SK-N-SH (cell line): Measurements from ENCODE around the gene SENP8. TPM values are rescaled to one million over a fixed set of nuclear protein-coding genes. Genes with fewer than 3 reads are reported as not detected.

Source experiments
- CTCF ChIA-PET: fragments of 300-600, 350-600 bp; formaldehyde crosslinking; extraction: SDS; loops from one replicate; lab custom pipeline; 2021; lab: Yijun Ruan, JAX
- POLR2A ChIA-PET: fragments of 350-600 bp; sonication (Branson Sonifier 250); formaldehyde crosslinking; extraction: SDS; loops from one replicate; lab custom pipeline; 2020; ENCODE audit warnings: antibody characterized with exemption, inconsistent platforms; lab: Yijun Ruan, JAX
- DNase-seq: peaks from one replicate; pipeline ENCODE4 v3.0.0; 2012
- H2AFZ ChIP-seq: fragments of 200-600 bp; sonication (generic); 2 replicates; pipeline ENCODE4 v1.8.1; 2016; ENCODE audit warnings: antibody characterized with exemption, mild to moderate bottlenecking, low read depth
- H3F3A ChIP-seq: fragments of 200-600 bp; sonication (generic); replicated peaks from 2 replicates; pipeline ENCODE3; 2016; ENCODE audit warnings: antibody characterized with exemption, mild to moderate bottlenecking; ENCODE audit not compliant: insufficient read depth
- H3K27ac ChIP-seq, 2 experiments: fragments of 200-500 bp in 1 of 2; fragments of 200-600 bp in 1 of 2; sonication (Bioruptor generic) in 1 of 2; sonication (generic), shearing (Covaris generic) in 1 of 2; 2 replicates each; pipeline versions ENCODE4 v1.5.1 to v1.6.1; 2014 to 2016; ENCODE audit warnings: low read depth in 2 of 2, inconsistent platforms in 1 of 2, low read length in 1 of 2, mild to moderate bottlenecking in 1 of 2, mixed read lengths in 1 of 2
- H3K27me3 ChIP-seq: fragments of 200-600 bp; sonication (generic), shearing (Covaris generic); 2 replicates; pipeline ENCODE4 v1.6.1; 2016; ENCODE audit warnings: mixed run types; ENCODE audit not compliant: insufficient read depth
- H3K36me3 ChIP-seq, 2 experiments: fragments of 200-500 bp in 1 of 2; fragments of 200-600 bp in 1 of 2; sonication (Bioruptor generic) in 1 of 2; sonication (generic) in 1 of 2; replicated peaks in 1 of 2; 2 replicates each; pipeline versions ENCODE3 to v1.5.1; 2014 to 2016; ENCODE audit warnings: low read length in 1 of 2, mild to moderate bottlenecking in 1 of 2; ENCODE audit not compliant: insufficient read depth in 2 of 2, control insufficient read depth in 1 of 2
- H3K4me1 ChIP-seq, 2 experiments: fragments of 200-500 bp in 1 of 2; fragments of 200-600 bp in 1 of 2; sonication (Bioruptor generic) in 1 of 2; sonication (generic), shearing (Covaris generic) in 1 of 2; 2 replicates each; pipeline versions ENCODE4 v1.5.1 to v1.6.1; 2014 to 2016; ENCODE audit warnings: low read depth in 1 of 2, low read length in 1 of 2, mixed run types in 1 of 2; ENCODE audit not compliant: insufficient read depth in 2 of 2, control insufficient read depth in 1 of 2
- H3K4me2 ChIP-seq: fragments of 200-600 bp; sonication (generic), shearing (Covaris generic); 2 replicates; pipeline ENCODE4 v1.6.1; 2017; ENCODE audit warnings: mixed run types
- H3K4me3 ChIP-seq, 2 experiments: fragments of 200-500 bp in 1 of 2; fragments of 200-600 bp in 1 of 2; sonication (Bioruptor generic) in 1 of 2; sonication (generic), shearing (Covaris generic) in 1 of 2; 2 replicates each; pipeline versions ENCODE4 v1.5.1 to v1.8.1; 2014 to 2016; ENCODE audit warnings: low read depth in 2 of 2, inconsistent platforms in 1 of 2, low read length in 1 of 2, mild to moderate bottlenecking in 1 of 2, mixed read lengths in 1 of 2, moderate library complexity in 1 of 2
- H3K79me2 ChIP-seq: fragments of 200-600 bp; sonication (generic); 2 replicates; pipeline ENCODE4 v1.8.1; 2017; ENCODE audit warnings: mild to moderate bottlenecking; ENCODE audit not compliant: insufficient read depth
- H3K9ac ChIP-seq: fragments of 200-600 bp; sonication (generic); 2 replicates; pipeline ENCODE4 v1.6.1; 2017; ENCODE audit warnings: mixed run types
- H3K9me2 ChIP-seq: fragments of 200-600 bp; sonication (generic); 2 replicates; pipeline ENCODE4 v1.6.1; 2017; ENCODE audit warnings: mixed run types
- H3K9me3 ChIP-seq: fragments of 200-600 bp; sonication (generic); 2 replicates; pipeline ENCODE4 v1.6.1; 2017; ENCODE audit warnings: mixed run types, mild to moderate bottlenecking, moderate library complexity
- H4K20me1 ChIP-seq: fragments of 200-600 bp; sonication (generic); 2 replicates; pipeline ENCODE4 v1.6.1; 2017; ENCODE audit warnings: mild to moderate bottlenecking, mixed run types; ENCODE audit not compliant: insufficient read depth
- EP300 ChIP-seq, 2 experiments: IDR thresholded peaks; 2 replicates each; pipeline versions ENCODE4 v1.4.0 to v1.6.1; 2012; ENCODE audit warnings: borderline replicate concordance in 1 of 2, low read depth in 1 of 2, low read length in 1 of 2
- FOSL2 ChIP-seq: IDR thresholded peaks from 2 replicates; pipeline ENCODE4 v1.4.0; 2012; ENCODE audit warnings: low read depth, mild to moderate bottlenecking, moderate library complexity, borderline replicate concordance
- GABPA ChIP-seq: IDR thresholded peaks from 2 replicates; pipeline ENCODE4 v1.4.0; 2012; ENCODE audit warnings: low read depth, mild to moderate bottlenecking
- GATA2 ChIP-seq: sonication (generic); formaldehyde crosslinking; IDR thresholded peaks from 2 replicates; pipeline ENCODE4 v1.5.0; 2020; ENCODE audit warnings: mild to moderate bottlenecking, missing genetic modification reagents
- JUND ChIP-seq: IDR thresholded peaks from 2 replicates; pipeline ENCODE4 v1.4.0; 2012
- MEF2A ChIP-seq: IDR thresholded peaks from 2 replicates; pipeline ENCODE4 v1.4.0; 2012; ENCODE audit warnings: low read depth, borderline replicate concordance
- NFIC ChIP-seq: IDR thresholded peaks from 2 replicates; pipeline ENCODE4 v1.4.0; 2012; ENCODE audit warnings: borderline replicate concordance
- NRF1 ChIP-seq: IDR thresholded peaks from 2 replicates; pipeline ENCODE4 v1.6.1; 2012; ENCODE audit warnings: low read depth, mild to moderate bottlenecking, low read length
- RAD21 ChIP-seq: IDR thresholded peaks from 2 replicates; pipeline ENCODE4 v1.6.1; 2012; ENCODE audit warnings: mild to moderate bottlenecking, low read length
- RCOR1 ChIP-seq: fragments of 150-350 bp; IDR thresholded peaks from 2 replicates; pipeline ENCODE4 v1.6.1; 2017; ENCODE audit warnings: antibody characterized with exemption, low read length
- RXRA ChIP-seq: IDR thresholded peaks from 2 replicates; pipeline ENCODE4 v1.4.0; 2012; ENCODE audit warnings: low read depth, mild to moderate bottlenecking, borderline replicate concordance
- SIN3A ChIP-seq: IDR thresholded peaks from 2 replicates; pipeline ENCODE4 v1.6.1; 2012; ENCODE audit warnings: low read depth, mild to moderate bottlenecking, low read length, moderate library complexity, borderline replicate concordance
- TEAD4 ChIP-seq: IDR thresholded peaks from 2 replicates; pipeline ENCODE4 v1.4.0; 2012; ENCODE audit warnings: mild to moderate bottlenecking, borderline replicate concordance; ENCODE audit not compliant: insufficient read depth
- WGBS: methylation state at CpG from one replicate; pipeline ENCODE4 v1.1.6; 2017; ENCODE audit warnings: low lambda C conversion rate; 5-methylcytosine and 5-hydroxymethylcytosine counted together
- polyA plus RNA-seq, 3 experiments: library from polyadenylated mRNA; depleted of rRNA; stranded (reverse); fragments of >200 nt; gene quantifications; 2 replicates each; pipeline ENCODE4 v1.2.3, GENCODE V29; 2012
- TF ChIP-seq, protein P1 (sequence below): IDR thresholded peaks from 2 replicates; pipeline ENCODE4 v1.6.1; 2012; ENCODE audit warnings: mild to moderate bottlenecking, low read depth, low read length, moderate library complexity

The SENP8 gene
- polyA plus RNA-seq, 1 of the 3 experiments (the other 2 are of a cell fraction) = 1.4 TPM

GRCh38 chr15:72096796-72097195, 21.4 kb upstream of the SENP8 start:
- Histone ChIP-seq H3K9me3 (no peaks in the 10 kb centered on the region), H3K4me3 (no peak overlapping the region), H4K20me1 (peaks cover 4% of the 10 kb centered on the region; the same call in 1 of the 2 replicates), H3K27ac (no peak overlapping the region), H3K27me3 (no peaks in the 10 kb centered on the region), H3K79me2 (peaks cover 35% of the 10 kb centered on the region; the same call in 1 of the 2 replicates), H3K9me2 (no peaks in the 10 kb centered on the region), H3K9ac (no peak overlapping the region), H3K4me2 (no peak overlapping the region), H2AFZ (no peak overlapping the region), H3K4me1 (no peaks in the 10 kb centered on the region), H3K36me3 (peaks cover 0 to 9% of the 10 kb centered on the region in 2 experiments), H3F3A (no peaks in the 10 kb centered on the region)
- ChIA-PET CTCF (no interaction called here), POLR2A (no interaction called here)
- 100% methylated on average over 1 of the region's 1 CpG for WGBS
- no peak for DNase-seq
- TF ChIP-seq JUND (no peak), RCOR1 (no peak), NRF1 (no peak), RAD21 (no peak), NFIC (no peak), EP300 (IDR thresholded peaks at IDR 0.05; ENCODE audit: borderline replicate concordance in 1 of 2, low read depth in 1 of 2, low read length in 1 of 2) (no peak), GABPA (no peak), FOSL2 (no peak), SIN3A (no peak)
- TF ChIP-seq, protein P1, sequence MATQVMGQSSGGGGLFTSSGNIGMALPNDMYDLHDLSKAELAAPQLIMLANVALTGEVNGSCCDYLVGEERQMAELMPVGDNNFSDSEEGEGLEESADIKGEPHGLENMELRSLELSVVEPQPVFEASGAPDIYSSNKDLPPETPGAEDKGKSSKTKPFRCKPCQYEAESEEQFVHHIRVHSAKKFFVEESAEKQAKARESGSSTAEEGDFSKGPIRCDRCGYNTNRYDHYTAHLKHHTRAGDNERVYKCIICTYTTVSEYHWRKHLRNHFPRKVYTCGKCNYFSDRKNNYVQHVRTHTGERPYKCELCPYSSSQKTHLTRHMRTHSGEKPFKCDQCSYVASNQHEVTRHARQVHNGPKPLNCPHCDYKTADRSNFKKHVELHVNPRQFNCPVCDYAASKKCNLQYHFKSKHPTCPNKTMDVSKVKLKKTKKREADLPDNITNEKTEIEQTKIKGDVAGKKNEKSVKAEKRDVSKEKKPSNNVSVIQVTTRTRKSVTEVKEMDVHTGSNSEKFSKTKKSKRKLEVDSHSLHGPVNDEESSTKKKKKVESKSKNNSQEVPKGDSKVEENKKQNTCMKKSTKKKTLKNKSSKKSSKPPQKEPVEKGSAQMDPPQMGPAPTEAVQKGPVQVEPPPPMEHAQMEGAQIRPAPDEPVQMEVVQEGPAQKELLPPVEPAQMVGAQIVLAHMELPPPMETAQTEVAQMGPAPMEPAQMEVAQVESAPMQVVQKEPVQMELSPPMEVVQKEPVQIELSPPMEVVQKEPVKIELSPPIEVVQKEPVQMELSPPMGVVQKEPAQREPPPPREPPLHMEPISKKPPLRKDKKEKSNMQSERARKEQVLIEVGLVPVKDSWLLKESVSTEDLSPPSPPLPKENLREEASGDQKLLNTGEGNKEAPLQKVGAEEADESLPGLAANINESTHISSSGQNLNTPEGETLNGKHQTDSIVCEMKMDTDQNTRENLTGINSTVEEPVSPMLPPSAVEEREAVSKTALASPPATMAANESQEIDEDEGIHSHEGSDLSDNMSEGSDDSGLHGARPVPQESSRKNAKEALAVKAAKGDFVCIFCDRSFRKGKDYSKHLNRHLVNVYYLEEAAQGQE = no peak

GRCh38 chr15:72098040-72098439, 20.2 kb upstream of the SENP8 start:
- no peak overlapping the region for H3K4me3 ChIP-seq
- H3K27ac ChIP-seq = no peak overlapping the region
- ChIA-PET CTCF (no interaction called here), POLR2A (no interaction called here)
- H3K9me3 ChIP-seq = no peaks in the 10 kb centered on the region
- H3K4me1 ChIP-seq = peaks cover 0 to under 1% of the 10 kb centered on the region in 2 experiments; a peak in 1 of 4 replicates
- H3K4me2 ChIP-seq = no peak overlapping the region
- no peak for DNase-seq
- H3K79me2 ChIP-seq = peaks cover 23% of the 10 kb centered on the region; the same call in 1 of the 2 replicates
- H3K27me3 ChIP-seq = no peaks in the 10 kb centered on the region
- TF ChIP-seq RXRA = no peak
- TF ChIP-seq JUND = no peak
- no peak for TF ChIP-seq TEAD4
- no peak for TF ChIP-seq GATA2
- no peak for TF ChIP-seq MEF2A
- H3K36me3 ChIP-seq = peaks cover 0 to 9% of the 10 kb centered on the region in 2 experiments
- H3K9ac ChIP-seq = no peak overlapping the region
- no peaks in the 10 kb centered on the region for H3K9me2 ChIP-seq
- H4K20me1 ChIP-seq = peaks cover 3% of the 10 kb centered on the region; the same call in 1 of the 2 replicates
- H2AFZ ChIP-seq = no peak overlapping the region
- H3F3A ChIP-seq = no peaks in the 10 kb centered on the region
